Fibroblast of pulmonary artery (primary cell): Measurements from ENCODE around the gene LRRC31.

Experiments
- DNase-seq: peaks from one replicate; pipeline ENCODE4 v3.0.0-alpha.2; 2010; ENCODE audit warnings: low read depth
- H3K4me3 ChIP-seq: replicated peaks from 2 replicates; pipeline ENCODE4 v1.5.1; 2011; ENCODE audit warnings: low read depth, mild to moderate bottlenecking, control low read depth, low read length, moderate library complexity
- TF ChIP-seq, protein P1 (sequence below): IDR thresholded peaks from 2 replicates; pipeline ENCODE4 v1.5.1; 2011; ENCODE audit warnings: mild to moderate bottlenecking, control low read depth, low read length, inconsistent platforms; ENCODE audit errors: missing control alignments

The LRRC31 gene

DNA sequence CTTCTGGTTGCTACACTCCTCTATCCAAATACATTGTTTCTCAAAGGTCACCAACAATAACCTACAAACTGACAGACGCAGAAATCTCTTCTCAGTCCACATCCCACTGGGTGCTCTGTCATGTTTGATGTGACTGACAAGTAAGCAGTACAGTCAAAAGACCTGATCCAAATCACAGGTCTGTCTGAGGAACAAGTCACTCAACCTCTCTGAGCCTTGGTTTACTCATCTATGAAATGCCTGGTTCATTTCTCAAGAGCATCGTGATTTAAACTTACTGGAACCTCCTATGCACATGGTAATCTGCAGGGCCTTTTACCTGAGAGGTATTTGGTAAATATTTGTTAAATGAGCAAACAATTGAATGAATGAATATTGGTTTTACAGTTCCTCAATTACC lies 5.5 kb downstream of the LRRC31 start:
- TF ChIP-seq, protein P1, sequence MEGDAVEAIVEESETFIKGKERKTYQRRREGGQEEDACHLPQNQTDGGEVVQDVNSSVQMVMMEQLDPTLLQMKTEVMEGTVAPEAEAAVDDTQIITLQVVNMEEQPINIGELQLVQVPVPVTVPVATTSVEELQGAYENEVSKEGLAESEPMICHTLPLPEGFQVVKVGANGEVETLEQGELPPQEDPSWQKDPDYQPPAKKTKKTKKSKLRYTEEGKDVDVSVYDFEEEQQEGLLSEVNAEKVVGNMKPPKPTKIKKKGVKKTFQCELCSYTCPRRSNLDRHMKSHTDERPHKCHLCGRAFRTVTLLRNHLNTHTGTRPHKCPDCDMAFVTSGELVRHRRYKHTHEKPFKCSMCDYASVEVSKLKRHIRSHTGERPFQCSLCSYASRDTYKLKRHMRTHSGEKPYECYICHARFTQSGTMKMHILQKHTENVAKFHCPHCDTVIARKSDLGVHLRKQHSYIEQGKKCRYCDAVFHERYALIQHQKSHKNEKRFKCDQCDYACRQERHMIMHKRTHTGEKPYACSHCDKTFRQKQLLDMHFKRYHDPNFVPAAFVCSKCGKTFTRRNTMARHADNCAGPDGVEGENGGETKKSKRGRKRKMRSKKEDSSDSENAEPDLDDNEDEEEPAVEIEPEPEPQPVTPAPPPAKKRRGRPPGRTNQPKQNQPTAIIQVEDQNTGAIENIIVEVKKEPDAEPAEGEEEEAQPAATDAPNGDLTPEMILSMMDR, result no peak
- no peak overlapping the region for H3K4me3 ChIP-seq

DNA sequence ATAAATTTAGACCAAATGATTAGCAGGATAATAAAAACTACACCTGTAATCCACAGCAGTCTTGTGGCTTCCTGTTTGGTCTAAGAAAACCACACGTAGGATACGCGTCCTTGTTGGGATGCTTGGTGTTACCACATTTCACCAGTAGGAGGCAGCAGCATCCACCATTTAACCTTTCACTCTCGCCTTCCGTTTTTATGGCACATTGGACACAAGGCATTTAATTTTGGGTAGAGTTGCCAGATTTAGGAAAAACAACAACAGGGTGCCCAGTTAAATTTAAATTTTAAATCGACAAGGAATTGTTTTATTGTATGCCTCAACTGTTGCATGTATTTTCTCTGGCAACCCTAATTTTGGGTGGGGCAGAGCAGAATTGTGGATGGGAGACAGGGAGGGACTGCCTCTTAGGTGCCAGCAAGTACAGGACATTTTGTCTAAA lies 6.3 kb downstream of the LRRC31 start:
- peak; percentile 87 for DNase-seq

More for the DNA sequence above, 5.5 kb downstream of the LRRC31 start:
- DNase-seq, result no peak

GRCh38 chr3:169861871-169862270 lies 7.9 kb downstream of the LRRC31 start:
- TF ChIP-seq, protein P1, result no peak
- DNase-seq, result no peak
- no peak overlapping the region for H3K4me3 ChIP-seq

More for the DNA sequence above, 6.3 kb downstream of the LRRC31 start:
- no peak overlapping the region for H3K4me3 ChIP-seq
- TF ChIP-seq, protein P1, result peak; percentile 93

DNA sequence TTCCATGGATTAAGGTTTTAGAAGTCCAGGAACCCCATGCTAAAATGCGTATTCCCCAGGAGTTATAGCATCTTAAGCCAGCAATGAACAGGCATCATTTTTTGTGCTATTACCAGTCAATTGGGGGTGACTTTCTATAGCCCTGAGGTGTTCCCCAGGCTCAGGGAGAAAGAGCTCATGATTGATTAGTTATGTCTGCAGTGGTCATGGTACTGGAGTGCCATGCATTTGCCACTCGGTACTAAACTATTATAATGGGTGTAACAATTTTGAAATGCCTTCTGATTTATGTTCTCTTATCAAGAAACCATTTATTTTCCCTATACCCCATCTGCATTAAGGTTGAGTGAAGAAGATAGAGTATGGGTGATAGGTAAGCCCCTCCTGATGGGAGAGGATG lies 11.9 kb downstream of the LRRC31 start:
- TF ChIP-seq, protein P1, result no peak
- no peak overlapping the region for H3K4me3 ChIP-seq
- no peak for DNase-seq

DNA sequence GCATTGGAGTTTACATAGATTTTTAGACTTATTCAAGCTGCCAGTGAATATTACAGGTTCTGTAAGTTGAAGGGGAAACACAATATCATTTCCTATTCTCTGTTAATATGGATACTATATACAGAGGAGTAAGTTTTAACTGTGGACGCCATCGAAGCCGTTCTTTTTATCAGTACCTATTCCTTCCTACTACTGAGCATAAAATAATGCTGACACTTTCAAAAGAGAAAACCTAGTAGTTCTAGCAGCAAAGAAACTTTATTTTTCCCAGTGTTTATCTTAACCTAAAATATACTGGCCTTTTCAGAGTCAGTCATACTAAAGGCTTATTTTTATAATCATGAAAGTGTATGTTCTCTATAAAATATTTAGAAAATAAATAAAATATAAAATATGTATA lies 14.2 kb downstream of the LRRC31 start:
- no peak for DNase-seq
- TF ChIP-seq, protein P1, result no peak
- H3K4me3 ChIP-seq, result no peak overlapping the region

DNA sequence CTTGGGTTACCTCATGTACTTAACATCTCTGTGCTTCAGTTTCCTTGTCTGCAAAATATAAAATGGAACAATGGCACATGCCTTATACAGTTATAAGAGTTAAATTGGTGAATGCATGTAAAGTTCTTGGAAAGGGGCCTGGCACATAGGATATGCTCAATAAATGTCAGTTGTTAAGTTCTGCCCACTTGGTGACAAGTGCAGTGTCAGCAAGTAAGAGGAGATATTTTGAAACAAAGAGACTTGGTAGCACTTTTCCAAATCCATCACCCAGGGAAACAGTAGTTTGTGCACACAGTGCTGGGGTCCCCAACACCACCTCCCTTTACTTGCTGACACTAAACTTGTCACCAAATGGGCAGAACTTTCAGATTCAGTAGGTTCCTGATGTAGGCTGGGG lies 19.1 kb downstream of the LRRC31 start:
- DNase-seq, result no peak
- TF ChIP-seq, protein P1, result no peak
- H3K4me3 ChIP-seq, result no peak overlapping the region

DNA sequence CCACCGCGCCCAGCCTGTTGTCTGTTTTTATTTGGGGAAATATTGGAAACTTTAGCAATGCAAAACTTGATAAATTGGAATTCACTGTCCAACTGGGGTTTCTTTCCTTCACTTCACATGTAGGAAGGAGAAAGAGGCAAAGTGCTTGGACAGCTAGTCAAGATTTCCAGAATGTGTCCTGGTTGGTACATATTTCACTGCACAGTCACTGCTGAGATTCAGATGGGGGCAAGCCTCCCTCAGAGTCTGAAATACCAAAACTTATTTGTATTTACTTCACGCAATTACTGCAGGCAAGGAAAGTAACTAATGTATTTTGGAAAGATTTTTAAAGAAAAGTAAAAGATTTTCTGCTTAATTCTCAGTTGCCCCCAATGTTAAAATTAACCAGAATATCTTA lies 21.0 kb downstream of the LRRC31 start:
- no peak for DNase-seq
- H3K4me3 ChIP-seq, result no peak overlapping the region
- TF ChIP-seq, protein P1, result no peak
